T1000 (cell line): ENCODE results near the gene MUC20.

Experiments
- DNase-seq: peaks from one replicate; lab custom pipeline; 2025; ENCODE audit warnings: mixed read lengths; lab: John Stamatoyannopoulos, UW

MUC20 gene

GRCh38 chr3:195755391-195755790 is 34.6 kb downstream of the MUC20 start:
- no peak for DNase-seq

- no peak for DNase-seq
Measured at GRCh38 chr3:195755791-195756676, 35.3 kb downstream of the MUC20 start.

GRCh38 chr3:195757438-195757770 is 36.6 kb downstream of the MUC20 start:
- no peak for DNase-seq

GRCh38 chr3:195757827-195758226 is 37.0 kb downstream of the MUC20 start:
- DNase-seq: no peak

- no peak for DNase-seq
Measured at GRCh38 chr3:195758721-195759353, 38.1 kb downstream of the MUC20 start.

GRCh38 chr3:195760345-195761122 is 39.8 kb downstream of the MUC20 start:
- DNase-seq: no peak

GRCh38 chr3:195761123-195761566 is 40.4 kb downstream of the MUC20 start:
- no peak for DNase-seq

- DNase-seq: no peak
Measured at GRCh38 chr3:195761567-195762248, 40.9 kb downstream of the MUC20 start.

- no peak for DNase-seq
Measured at GRCh38 chr3:195762249-195762585, 41.4 kb downstream of the MUC20 start.

- DNase-seq: no peak
Measured at GRCh38 chr3:195762611-195763010, 41.8 kb downstream of the MUC20 start.

- no peak for DNase-seq
Measured at GRCh38 chr3:195763076-195763830, 42.5 kb downstream of the MUC20 start.

GRCh38 chr3:195763843-195764825 is 43.4 kb downstream of the MUC20 start:
- no peak for DNase-seq

GRCh38 chr3:195764961-195765706 is 44.4 kb downstream of the MUC20 start:
- no peak for DNase-seq

- DNase-seq: no peak
Measured at GRCh38 chr3:195766671-195767070, 45.9 kb downstream of the MUC20 start.

- DNase-seq: no peak
Measured at GRCh38 chr3:195767792-195768191, 47.0 kb downstream of the MUC20 start.

GRCh38 chr3:195768414-195768813 is 47.6 kb downstream of the MUC20 start:
- no peak for DNase-seq

GRCh38 chr3:195768831-195769303 is 48.1 kb downstream of the MUC20 start:
- DNase-seq: no peak

- DNase-seq: no peak
Measured at GRCh38 chr3:195769551-195769950, 48.8 kb downstream of the MUC20 start.

- DNase-seq: no peak
Measured at GRCh38 chr3:195770081-195770840, 49.5 kb downstream of the MUC20 start.
